ENCODE results near the gene CHSY1.
A peak's percentile ranks its signal among the peaks of the same experiment; 100 is the strongest.

CHSY1 gene

DNA sequence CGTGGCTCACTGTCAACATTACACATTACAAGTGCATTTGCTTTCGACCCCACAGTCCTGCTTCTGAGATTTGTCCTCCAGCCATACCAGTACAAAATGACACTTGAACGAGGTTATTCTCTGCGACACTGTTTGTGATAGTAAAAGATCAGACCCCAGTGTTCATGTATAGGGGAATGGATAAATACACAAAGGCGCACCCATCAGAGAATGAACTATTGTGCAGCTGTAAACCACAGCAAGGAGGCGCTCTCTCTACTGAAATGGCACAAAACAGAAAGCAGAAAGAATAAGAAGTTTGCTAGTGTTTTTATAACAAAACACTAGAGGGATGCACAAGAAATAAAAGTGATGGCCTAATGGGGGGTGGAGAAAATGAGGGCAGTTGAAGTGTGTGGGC lies 4.9 kb upstream of the CHSY1 start:
- DNase-seq (ENCODE audit: low read depth): no peak
- TF ChIP-seq, protein P1, sequence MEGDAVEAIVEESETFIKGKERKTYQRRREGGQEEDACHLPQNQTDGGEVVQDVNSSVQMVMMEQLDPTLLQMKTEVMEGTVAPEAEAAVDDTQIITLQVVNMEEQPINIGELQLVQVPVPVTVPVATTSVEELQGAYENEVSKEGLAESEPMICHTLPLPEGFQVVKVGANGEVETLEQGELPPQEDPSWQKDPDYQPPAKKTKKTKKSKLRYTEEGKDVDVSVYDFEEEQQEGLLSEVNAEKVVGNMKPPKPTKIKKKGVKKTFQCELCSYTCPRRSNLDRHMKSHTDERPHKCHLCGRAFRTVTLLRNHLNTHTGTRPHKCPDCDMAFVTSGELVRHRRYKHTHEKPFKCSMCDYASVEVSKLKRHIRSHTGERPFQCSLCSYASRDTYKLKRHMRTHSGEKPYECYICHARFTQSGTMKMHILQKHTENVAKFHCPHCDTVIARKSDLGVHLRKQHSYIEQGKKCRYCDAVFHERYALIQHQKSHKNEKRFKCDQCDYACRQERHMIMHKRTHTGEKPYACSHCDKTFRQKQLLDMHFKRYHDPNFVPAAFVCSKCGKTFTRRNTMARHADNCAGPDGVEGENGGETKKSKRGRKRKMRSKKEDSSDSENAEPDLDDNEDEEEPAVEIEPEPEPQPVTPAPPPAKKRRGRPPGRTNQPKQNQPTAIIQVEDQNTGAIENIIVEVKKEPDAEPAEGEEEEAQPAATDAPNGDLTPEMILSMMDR (IDR thresholded peaks at IDR 0.05; ENCODE audit: insufficient read depth, low read depth, low read length, missing control alignments): peak; percentile 25
- H3K4me3 ChIP-seq (ENCODE audit: low read length): no peak overlapping the region

DNA sequence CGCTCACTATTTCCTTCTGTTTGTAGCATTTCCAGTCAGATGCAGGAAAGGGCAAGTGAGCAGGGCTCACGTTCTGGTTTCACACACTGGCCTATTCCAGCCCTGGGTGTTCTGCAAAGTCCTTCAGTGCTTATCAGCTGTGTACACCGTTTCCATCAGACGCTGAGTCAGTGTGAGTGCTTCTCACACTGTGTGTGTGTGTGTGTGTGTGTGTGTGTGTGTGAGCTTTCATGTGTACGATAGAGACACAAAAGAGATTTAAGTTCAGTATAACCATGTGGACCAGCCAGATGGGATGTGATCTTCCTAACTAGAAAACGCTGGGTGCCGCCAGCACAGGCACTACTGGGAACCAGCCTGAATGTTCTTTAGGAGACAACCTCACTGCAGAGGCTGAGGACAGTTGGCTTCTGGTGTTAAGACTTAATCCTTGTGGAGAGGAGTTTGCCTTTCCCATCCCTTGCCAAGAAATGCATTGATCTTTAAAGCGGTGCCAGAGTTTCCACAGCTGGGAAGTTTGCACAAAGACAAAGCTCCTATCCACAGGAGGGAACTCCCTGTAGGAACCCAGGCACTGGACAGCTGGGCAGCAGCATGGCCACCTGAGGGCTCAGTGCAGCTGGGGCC lies 3.9 kb upstream of the CHSY1 start:
- TF ChIP-seq, protein P1 (IDR thresholded peaks at IDR 0.05; ENCODE audit: insufficient read depth, low read depth, low read length, missing control alignments): no peak
- H3K4me3 ChIP-seq (ENCODE audit: low read length): no peak overlapping the region
- peak; percentile 38 for DNase-seq (ENCODE audit: low read depth)

DNA sequence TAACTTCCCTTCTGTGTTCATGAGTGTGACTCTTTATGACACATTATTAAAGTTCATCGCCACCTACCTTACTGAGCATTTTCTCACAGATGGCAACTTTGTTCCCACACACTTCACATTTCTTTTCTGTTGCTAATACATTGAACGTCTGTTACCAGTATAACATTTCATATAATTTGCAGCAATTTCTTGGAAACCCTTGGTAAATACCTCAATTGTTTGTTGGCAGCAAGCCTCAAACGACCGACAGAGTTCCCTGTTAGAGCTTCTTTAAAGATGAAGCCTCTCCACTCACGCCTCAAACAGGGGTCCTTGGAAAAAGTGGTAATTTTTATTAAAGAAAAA lies 3.2 kb upstream of the CHSY1 start:
- no peak overlapping the region for H3K4me3 ChIP-seq (ENCODE audit: low read length)
- TF ChIP-seq, protein P1 (IDR thresholded peaks at IDR 0.05; ENCODE audit: insufficient read depth, low read depth, low read length, missing control alignments): no peak
- DNase-seq (ENCODE audit: low read depth): no peak

DNA sequence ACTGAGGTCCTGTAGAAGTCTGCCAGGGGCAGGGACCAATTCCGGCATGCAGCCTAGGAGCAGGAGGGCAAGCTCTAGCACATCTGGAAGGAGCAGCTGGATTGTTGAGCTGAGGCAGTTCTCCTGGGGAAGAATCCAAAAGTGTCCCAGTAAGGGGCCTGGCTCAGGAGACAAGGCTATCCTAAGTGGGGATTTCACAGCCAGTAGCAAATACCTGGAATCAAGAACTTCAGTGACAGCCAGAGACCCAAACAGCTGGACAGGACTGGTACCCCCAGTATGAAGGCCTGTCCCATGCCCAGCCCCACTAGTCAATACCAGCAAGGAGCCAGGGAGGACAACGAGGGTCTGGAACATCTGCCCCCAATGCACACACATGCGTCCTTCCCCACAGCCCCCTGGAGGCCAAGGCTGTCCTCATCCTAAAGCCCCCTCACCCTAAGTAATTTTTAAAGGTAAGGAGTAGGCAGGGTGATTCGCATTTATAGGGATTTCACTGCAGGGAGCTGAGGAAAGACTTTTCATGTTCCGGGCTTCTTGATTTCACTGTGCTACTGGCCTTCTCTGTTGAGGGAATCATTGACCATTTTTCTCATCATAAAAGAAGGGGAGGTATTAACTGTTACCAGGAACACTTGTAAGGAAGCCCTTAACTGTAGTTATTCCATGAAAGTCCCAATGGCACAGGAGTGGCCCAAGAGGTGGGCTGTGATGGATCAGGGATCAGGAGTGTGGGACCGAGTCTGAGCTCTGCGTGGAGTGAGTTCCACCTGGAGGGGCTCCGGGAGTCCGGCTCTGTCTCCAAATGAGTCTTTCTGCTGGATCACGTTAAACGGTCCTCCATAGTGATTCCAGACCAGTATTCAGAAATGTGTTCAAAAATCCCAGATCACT lies 2.6 kb upstream of the CHSY1 start:
- TF ChIP-seq, protein P1 (IDR thresholded peaks at IDR 0.05; ENCODE audit: insufficient read depth, low read depth, low read length, missing control alignments): no peak
- no peak overlapping the region for H3K4me3 ChIP-seq (ENCODE audit: low read length)
- DNase-seq (ENCODE audit: low read depth): no peak

DNA sequence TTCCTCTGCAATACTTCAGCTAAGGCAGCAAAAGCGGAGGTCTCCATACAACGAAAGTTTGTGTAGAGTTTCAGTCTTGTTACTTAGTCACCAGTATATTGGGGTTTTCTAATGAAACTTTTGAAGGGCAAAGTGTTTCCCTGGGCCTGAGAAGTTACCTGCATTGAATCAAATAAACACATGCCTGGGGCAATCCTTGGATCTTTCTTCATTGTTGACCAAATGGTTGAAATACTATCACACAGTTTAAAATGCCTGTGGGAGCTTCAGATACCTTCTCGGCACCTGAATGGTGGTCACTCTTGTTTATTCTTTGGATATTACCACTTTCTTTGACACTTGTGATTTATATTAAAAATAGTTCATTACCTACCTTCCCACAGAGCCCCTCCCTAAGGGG lies 988 bp upstream of the CHSY1 start:
- TF ChIP-seq, protein P1 (IDR thresholded peaks at IDR 0.05; ENCODE audit: insufficient read depth, low read depth, low read length, missing control alignments): no peak
- H3K4me3 ChIP-seq (ENCODE audit: low read length): peak overlapping the region; percentile 55
- DNase-seq (ENCODE audit: low read depth): peak; percentile 10

DNA sequence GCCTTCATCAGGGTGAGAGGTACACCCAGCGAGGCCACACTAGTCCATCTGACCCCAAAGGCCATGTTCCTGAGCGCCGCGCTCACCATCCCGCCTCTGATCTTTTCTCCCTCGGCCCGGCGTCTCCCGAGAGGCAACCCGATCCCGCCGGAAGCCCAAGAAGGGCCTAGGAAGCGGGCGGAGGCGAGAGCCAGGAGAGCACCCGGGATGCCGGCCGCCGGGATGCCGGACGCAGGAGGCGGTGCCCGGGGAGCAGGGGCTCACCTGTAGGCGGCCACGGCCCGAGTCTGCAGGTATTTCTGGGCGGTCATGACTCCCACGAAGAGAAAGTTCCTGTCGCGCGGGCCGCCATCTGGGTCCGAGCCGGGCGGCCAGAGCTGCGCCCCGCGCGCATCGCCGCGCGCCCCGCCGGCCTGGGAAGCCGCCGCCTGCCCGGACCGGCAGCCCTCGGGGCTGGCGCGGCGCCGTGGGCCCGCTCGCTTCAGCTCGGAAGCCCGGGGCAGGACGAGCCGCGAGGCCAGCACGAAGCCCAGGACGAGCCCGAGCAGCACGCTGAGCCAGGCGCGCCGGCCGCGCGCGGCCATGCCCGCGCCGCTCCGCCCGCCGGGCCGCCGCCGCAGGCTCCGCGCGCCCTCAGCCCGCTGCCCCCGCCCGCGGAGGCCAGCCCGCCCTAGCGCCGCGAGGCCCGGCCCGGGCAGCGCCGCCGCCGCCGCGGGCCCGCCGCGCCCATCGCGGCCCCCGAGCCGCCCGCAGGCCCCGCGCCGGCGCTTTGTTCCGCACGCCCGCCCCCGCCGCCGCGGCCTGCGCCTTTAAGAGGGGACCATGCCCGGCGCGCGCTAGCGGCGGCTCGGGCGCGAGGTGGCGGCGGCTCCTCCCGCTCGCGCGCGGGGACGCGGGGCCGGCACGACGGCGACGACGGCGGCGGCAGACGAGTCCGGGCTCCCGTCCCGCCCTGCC lies 697 bp downstream of the CHSY1 start:
- peak overlapping the region; percentile 77 for H3K4me3 ChIP-seq (ENCODE audit: low read length)
- TF ChIP-seq, protein P1 (IDR thresholded peaks at IDR 0.05; ENCODE audit: insufficient read depth, low read depth, low read length, missing control alignments): no peak
- peak; percentile 47 for DNase-seq (ENCODE audit: low read depth)
